CD4-positive, alpha-beta T cell treated with Interleukin-15 for 1 hour (primary cell): Measurements from ENCODE around the gene PPP1R7.

Experiments
- DNase-seq: peaks from one replicate; pipeline ENCODE4 v3.0.0-alpha.2; 2020

PPP1R7 gene

GRCh38 chr2:241216211-241216761 lies 66.0 kb downstream of the PPP1R7 start:
- DNase-seq, result no peak

- DNase-seq, result peak; percentile 27
Observed at GRCh38 chr2:241217320-241218031, 67.2 kb downstream of the PPP1R7 start.

GRCh38 chr2:241218131-241219029 lies 68.1 kb downstream of the PPP1R7 start:
- peak; percentile 42 for DNase-seq

GRCh38 chr2:241219030-241219382 lies 68.7 kb downstream of the PPP1R7 start:
- no peak for DNase-seq

GRCh38 chr2:241219856-241220356 lies 69.6 kb downstream of the PPP1R7 start:
- no peak for DNase-seq

GRCh38 chr2:241223211-241224017 lies 73.1 kb downstream of the PPP1R7 start:
- DNase-seq, result no peak

GRCh38 chr2:241224018-241224850 lies 74.0 kb downstream of the PPP1R7 start:
- DNase-seq, result no peak

- no peak for DNase-seq
Observed at GRCh38 chr2:241224851-241225438, 74.7 kb downstream of the PPP1R7 start.

- DNase-seq, result no peak
Observed at GRCh38 chr2:241225545-241225944, 75.3 kb downstream of the PPP1R7 start.

GRCh38 chr2:241225983-241226382 lies 75.7 kb downstream of the PPP1R7 start:
- no peak for DNase-seq

GRCh38 chr2:241226723-241227572 lies 76.7 kb downstream of the PPP1R7 start:
- DNase-seq, result no peak

- no peak for DNase-seq
Observed at GRCh38 chr2:241227594-241227993, 77.3 kb downstream of the PPP1R7 start.

GRCh38 chr2:241228081-241228859 lies 78.0 kb downstream of the PPP1R7 start:
- DNase-seq, result no peak

GRCh38 chr2:241228860-241229516 lies 78.7 kb downstream of the PPP1R7 start:
- DNase-seq, result no peak

GRCh38 chr2:241229563-241230401 lies 79.5 kb downstream of the PPP1R7 start:
- no peak for DNase-seq

- no peak for DNase-seq
Observed at GRCh38 chr2:241230435-241230834, 80.2 kb downstream of the PPP1R7 start.

- no peak for DNase-seq
Observed at GRCh38 chr2:241232736-241233575, 82.7 kb downstream of the PPP1R7 start.
